Kidney (tissue), 14 donors: ENCODE measurements around the gene RPS6KA2. TPM values are rescaled to one million over a fixed set of nuclear protein-coding genes. Genes with fewer than 3 reads are reported as not detected.

Source experiments
- DNase-seq, 5 donors: peaks; one replicate each; pipeline ENCODE4 v3.0.0-alpha.2; 2013 to 2020
- FAIRE-seq: peaks from 2 replicates; lab custom pipeline; 2012; peaks lifted over from hg19 to GRCh38; lab: Jason Lieb, UNC
- H3K27ac ChIP-seq, 2 donors: one replicate each; pipeline ENCODE4 v1.7.0; 2013; ENCODE audit warnings: low read depth in 2 of 2, low read length in 2 of 2, inconsistent platforms in 1 of 2
- H3K27me3 ChIP-seq: one replicate; pipeline ENCODE4 v1.7.1; 2013; ENCODE audit warnings: low read length, inconsistent platforms; ENCODE audit not compliant: control insufficient read depth, insufficient read depth
- H3K36me3 ChIP-seq, 3 donors: one replicate each; pipeline versions ENCODE4 v1.7.0 to v1.7.1; 2013; ENCODE audit warnings: low read length in 3 of 3, control low read depth in 1 of 3, inconsistent platforms in 1 of 3; ENCODE audit not compliant: insufficient read depth in 3 of 3, control insufficient read depth in 2 of 3
- H3K4me1 ChIP-seq, 3 donors: one replicate each; pipeline versions ENCODE4 v1.7.0 to v1.7.1; 2013; ENCODE audit warnings: low read length in 3 of 3, inconsistent platforms in 1 of 3, low read depth in 1 of 3; ENCODE audit not compliant: control insufficient read depth in 2 of 3, insufficient read depth in 2 of 3
- H3K4me3 ChIP-seq, 3 donors: one replicate each; pipeline versions ENCODE4 v1.7.0 to v1.8.1; 2013; ENCODE audit warnings: low read length in 3 of 3, control low read depth in 1 of 3, inconsistent platforms in 1 of 3
- H3K9ac ChIP-seq, 3 donors: one replicate each; pipeline versions ENCODE4 v1.7.0 to v1.7.1; 2013; ENCODE audit warnings: low read length in 3 of 3, control low read depth in 1 of 3, inconsistent platforms in 1 of 3
- H3K9me3 ChIP-seq, 3 donors: one replicate each; pipeline versions ENCODE4 v1.7.0 to v1.7.1; 2013; ENCODE audit warnings: low read length in 3 of 3, control low read depth in 1 of 3, inconsistent platforms in 1 of 3; ENCODE audit not compliant: control insufficient read depth in 2 of 3, insufficient read depth in 1 of 3
- intact Hi-C: fragments of 100-400 bp; cut with DNase I; formaldehyde crosslinking; loops from one replicate; pipeline ENCODE4 v1.11.1; 2022
- polyA plus RNA-seq: library from polyadenylated mRNA; stranded (reverse); fragments of 350-450 nt; fragmentation: Illumina TruSeq; extraction: RNeasy Lipid Tissue Mini Kit (QIAGEN cat#74804); gene quantifications from one replicate; pipeline ENCODE4 v1.2.3, GENCODE V29; 2014; ENCODE audit warnings: low read depth, low replicate concordance; ENCODE audit not compliant: insufficient read depth
- total RNA-seq: library from RNA; stranded (reverse); fragmentation: NEBNext Ultra II Directional; extraction: Animal tissue kit (Norgen Biotek cat#: 25700); gene quantifications from one replicate; pipeline ENCODE4 v1.2.1, GENCODE V29; 2021
- TF ChIP-seq, protein P1 (sequence below): IDR thresholded peaks from 3 replicates; pipeline ENCODE4 v1.5.1; 2012; ENCODE audit warnings: mild to moderate bottlenecking, moderate library complexity, borderline replicate concordance; ENCODE audit not compliant: insufficient read depth; ENCODE audit errors: extremely low read depth
- donor health status: control.
- donor health status: control.
- donor health status: control.
- donor health status: control.
- donor health status: control.
- donor health status: DM: yes; HTN: yes; CAD: no.
- donor health status: Normal renal cell carcinoma (clear cell type).

The RPS6KA2 gene
- total and polyA plus RNA-seq, 2 donors from 2014 or later, result 12.3 to 61.2 TPM

DNA sequence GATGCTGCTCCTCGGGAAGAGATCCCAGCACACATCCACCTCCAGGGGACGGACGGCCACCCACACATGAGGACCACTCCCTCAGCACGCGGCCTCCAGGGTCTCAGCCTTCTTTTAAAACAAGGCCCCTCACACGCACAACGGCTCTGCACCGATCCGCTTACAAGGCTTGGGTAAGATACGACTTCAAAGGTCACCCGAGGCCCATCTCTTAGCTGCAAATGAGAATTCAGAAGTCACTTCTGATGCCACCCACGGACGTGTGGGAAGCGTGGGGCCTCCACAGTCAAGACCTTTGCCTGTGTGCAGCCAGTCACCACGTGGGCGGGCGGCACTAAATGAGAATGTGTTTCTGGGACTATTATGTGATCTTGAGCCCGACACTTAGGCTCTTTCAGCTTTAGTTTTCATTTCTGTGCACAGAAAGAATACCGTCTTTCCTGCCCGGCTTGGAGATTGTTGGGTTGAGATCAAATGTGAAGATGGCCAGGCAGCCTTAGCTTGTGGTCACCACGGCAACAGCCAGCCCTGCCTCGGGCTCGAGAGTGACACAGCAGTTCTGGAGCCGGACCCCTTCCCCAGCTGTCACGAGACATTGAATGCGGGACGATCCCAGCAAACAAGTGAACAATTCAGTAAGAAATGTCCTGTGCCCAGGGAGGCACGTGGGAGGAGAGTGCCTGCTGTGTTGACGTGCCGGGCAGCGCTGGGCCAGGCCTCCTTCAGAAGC, 132.1 kb downstream of the RPS6KA2 start:
- peaks cover 0 to 4% (median 2%) of the 10 kb centered on the region in 3 donors for H3K36me3 ChIP-seq
- intact Hi-C loops, result no loop called here
- no peaks in the 10 kb centered on the region for H3K27me3 ChIP-seq
- no peaks in the 10 kb centered on the region for H3K9me3 ChIP-seq
- FAIRE-seq, result no peak
- peaks cover 0 to 6% (median 0%) of the 10 kb centered on the region in 3 donors for H3K4me1 ChIP-seq
- DNase-seq, result peak in 4 of 5 donors; percentile 43 to 72 (median 61)
- H3K9ac ChIP-seq, result no peak overlapping the region
- no peak overlapping the region for H3K27ac ChIP-seq
- no peak overlapping the region for H3K4me3 ChIP-seq
- TF ChIP-seq, protein P1, sequence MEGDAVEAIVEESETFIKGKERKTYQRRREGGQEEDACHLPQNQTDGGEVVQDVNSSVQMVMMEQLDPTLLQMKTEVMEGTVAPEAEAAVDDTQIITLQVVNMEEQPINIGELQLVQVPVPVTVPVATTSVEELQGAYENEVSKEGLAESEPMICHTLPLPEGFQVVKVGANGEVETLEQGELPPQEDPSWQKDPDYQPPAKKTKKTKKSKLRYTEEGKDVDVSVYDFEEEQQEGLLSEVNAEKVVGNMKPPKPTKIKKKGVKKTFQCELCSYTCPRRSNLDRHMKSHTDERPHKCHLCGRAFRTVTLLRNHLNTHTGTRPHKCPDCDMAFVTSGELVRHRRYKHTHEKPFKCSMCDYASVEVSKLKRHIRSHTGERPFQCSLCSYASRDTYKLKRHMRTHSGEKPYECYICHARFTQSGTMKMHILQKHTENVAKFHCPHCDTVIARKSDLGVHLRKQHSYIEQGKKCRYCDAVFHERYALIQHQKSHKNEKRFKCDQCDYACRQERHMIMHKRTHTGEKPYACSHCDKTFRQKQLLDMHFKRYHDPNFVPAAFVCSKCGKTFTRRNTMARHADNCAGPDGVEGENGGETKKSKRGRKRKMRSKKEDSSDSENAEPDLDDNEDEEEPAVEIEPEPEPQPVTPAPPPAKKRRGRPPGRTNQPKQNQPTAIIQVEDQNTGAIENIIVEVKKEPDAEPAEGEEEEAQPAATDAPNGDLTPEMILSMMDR, result no peak

DNA sequence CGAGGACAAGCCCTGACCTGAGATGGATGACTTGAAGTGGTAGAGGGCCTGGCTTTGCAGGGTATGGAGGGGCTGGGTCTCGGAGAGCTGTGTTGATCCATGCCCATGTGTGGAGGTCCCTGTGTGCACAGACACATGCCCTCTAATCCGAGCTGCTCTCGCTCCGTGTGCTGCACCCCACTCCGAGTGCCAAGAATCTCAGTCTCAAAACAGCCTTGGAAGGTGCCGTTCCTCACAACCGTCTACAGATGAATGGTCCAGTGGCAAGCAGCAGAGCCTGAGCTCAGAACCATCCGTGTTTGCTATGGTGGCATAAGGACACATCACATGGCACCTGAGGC, 133.0 kb downstream of the RPS6KA2 start:
- Histone ChIP-seq H3K27me3 (no peaks in the 10 kb centered on the region), H3K4me1 (peaks cover 0 to 6% (median 0%) of the 10 kb centered on the region in 3 donors), H3K36me3 (peaks cover 0 to 4% (median 2%) of the 10 kb centered on the region in 3 donors), H3K9me3 (no peaks in the 10 kb centered on the region), H3K4me3 (no peak overlapping the region), H3K9ac (no peak overlapping the region), H3K27ac (no peak overlapping the region)
- TF ChIP-seq, protein P1, result no peak
- DNase-seq, result no peak
- no peak for FAIRE-seq
- intact Hi-C loops, result no loop called here

DNA sequence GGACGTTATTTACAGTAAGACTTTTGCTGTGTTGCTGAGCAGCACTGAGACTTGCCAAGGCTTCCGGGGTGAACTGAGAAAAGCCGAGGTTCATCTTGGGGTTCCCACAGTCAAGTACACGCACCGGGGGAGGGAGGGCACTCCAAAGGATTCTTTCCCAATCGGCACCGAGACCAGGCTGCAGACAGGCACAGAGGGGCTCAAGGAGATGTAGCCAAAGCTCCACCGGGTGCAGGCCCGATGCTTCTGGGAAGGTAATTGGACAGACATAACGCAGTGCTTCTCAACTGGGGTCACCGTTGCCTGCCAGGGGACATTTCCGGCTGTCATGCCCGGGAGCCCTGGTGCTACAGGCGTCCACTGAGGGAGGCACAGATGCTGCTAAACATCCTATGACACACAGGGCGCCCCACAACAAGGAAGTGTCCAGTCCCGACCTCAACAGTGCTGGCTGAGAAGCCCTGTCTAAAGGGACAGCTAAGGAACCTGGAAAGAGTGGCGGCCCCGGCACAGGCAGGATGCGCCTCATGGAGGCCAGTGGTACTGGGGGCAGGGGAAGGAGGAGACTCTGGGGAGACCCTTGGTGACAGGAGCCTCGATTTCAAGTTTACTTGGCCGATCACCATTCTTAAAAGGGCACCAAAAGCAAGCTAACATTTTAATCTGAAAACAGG, 133.5 kb downstream of the RPS6KA2 start:
- no peak for FAIRE-seq
- intact Hi-C loops, result no loop called here
- Histone ChIP-seq H3K9ac (no peak overlapping the region), H3K27me3 (no peaks in the 10 kb centered on the region), H3K4me3 (no peak overlapping the region), H3K27ac (no peak overlapping the region), H3K4me1 (peaks cover 0 to 6% (median 0%) of the 10 kb centered on the region in 3 donors), H3K9me3 (no peaks in the 10 kb centered on the region), H3K36me3 (peaks cover 0 to 4% (median 2%) of the 10 kb centered on the region in 3 donors)
- TF ChIP-seq, protein P1, result no peak
- DNase-seq, result no peak
